Panc1 (cell line): ENCODE results near the gene C10orf105. TPM values are rescaled to one million over a fixed set of nuclear protein-coding genes. Genes with fewer than 3 reads are reported as not detected.

Experiments used
- ATAC-seq: fragments of 200-7000 bp; cut with Tn5 transposase; 2 replicates; pipeline ENCODE4 v1.9.1; 2020; ENCODE audit warnings: mild to moderate bottlenecking, moderate library complexity
- BruUV-seq: library from RNA; stranded (reverse); fragments of 400-500 nt; replicated peaks from 2 replicates; lab custom pipeline; 2021; lab: Mats Ljungman, UMichigan
- CTCF ChIA-PET: fragments of 300-600 bp; sonication (Branson Sonifier 250); formaldehyde crosslinking; loops from one replicate; lab custom pipeline; 2022; ENCODE audit warnings: antibody characterized with exemption; lab: Charles Lee
- POLR2A ChIA-PET: fragments of 300-600 bp; sonication (Branson Sonifier 250); formaldehyde crosslinking; loops from one replicate; lab custom pipeline; 2022; ENCODE audit warnings: antibody characterized with exemption; lab: Charles Lee
- DNase-seq: peaks from one replicate; pipeline ENCODE4 v3.0.0-alpha.2; 2010; ENCODE audit warnings: low read depth, low spot score
- H3K27ac ChIP-seq: 2 replicates; pipeline ENCODE4 v1.5.1; 2011; ENCODE audit warnings: mild to moderate bottlenecking, low read length, inconsistent platforms
- H3K27me3 ChIP-seq: fragments of 200-500 bp; sonication (Bioruptor generic); 2 replicates; pipeline ENCODE4 v1.6.0; 2014; ENCODE audit warnings: low read length, inconsistent platforms; ENCODE audit not compliant: control insufficient read depth, insufficient read depth
- H3K36me3 ChIP-seq: fragments of 200-500 bp; sonication (Bioruptor generic); 2 replicates; pipeline ENCODE4 v1.5.1; 2014; ENCODE audit warnings: inconsistent platforms, mild to moderate bottlenecking, low read length, moderate library complexity; ENCODE audit not compliant: control insufficient read depth, insufficient read depth
- H3K4me1 ChIP-seq: 2 replicates; pipeline ENCODE4 v1.5.1; 2011; ENCODE audit warnings: inconsistent platforms, mild to moderate bottlenecking, low read length, moderate library complexity; ENCODE audit not compliant: control insufficient read depth, insufficient read depth
- H3K4me3 ChIP-seq, 2 experiments: 2 replicates each; pipeline ENCODE4 v1.5.1; 2011 to 2012; ENCODE audit warnings: low read depth in 2 of 2, low read length in 2 of 2, mild to moderate bottlenecking in 2 of 2, inconsistent platforms in 1 of 2, moderate library complexity in 1 of 2
- H3K9me3 ChIP-seq: fragments of 200-500 bp; sonication (Bioruptor generic); 2 replicates; pipeline ENCODE4 v1.5.1; 2014; ENCODE audit warnings: low read depth, mild to moderate bottlenecking, inconsistent platforms, low read length, moderate library complexity; ENCODE audit not compliant: control insufficient read depth, insufficient read depth
- CTCF ChIP-seq: fragments of 450-650 bp; IDR thresholded peaks from 2 replicates; pipeline ENCODE4 v1.5.1; 2017; ENCODE audit warnings: mild to moderate bottlenecking
- POLR2AphosphoS5 ChIP-seq: IDR thresholded peaks from 2 replicates; pipeline ENCODE4 v1.6.1; 2012; ENCODE audit warnings: mild to moderate bottlenecking, low read depth, low read length, moderate library complexity
- REST ChIP-seq, 2 experiments: IDR thresholded peaks; 2 replicates each; pipeline ENCODE4 v1.6.1; 2011 to 2012; ENCODE audit warnings: low read depth in 2 of 2, control low read depth in 1 of 2, low read length in 1 of 2, mild to moderate bottlenecking in 1 of 2, moderate library complexity in 1 of 2; ENCODE audit not compliant: insufficient read depth in 1 of 2
- SIN3A ChIP-seq: IDR thresholded peaks from 2 replicates; pipeline ENCODE4 v1.6.1; 2012; ENCODE audit warnings: low read depth, mild to moderate bottlenecking, low read length, moderate library complexity, borderline replicate concordance; ENCODE audit not compliant: insufficient read depth
- TCF7L2 ChIP-seq: IDR thresholded peaks from 2 replicates; pipeline ENCODE4 v1.6.1; 2011; ENCODE audit warnings: mild to moderate bottlenecking, low read depth, low read length, inconsistent platforms
- in situ Hi-C: cut with HindIII; loops from 2 replicates; pipeline ENCODE4 v1.10.0; 2016; ENCODE audit warnings: low sequenced_read_pairs, low pct_unique_long_range_greater_than_20kb
- intact Hi-C: fragments of 100-400 bp; cut with micrococcal nuclease; formaldehyde crosslinking; loops from one replicate; pipeline ENCODE4 v1.10.0; 2022; ENCODE audit not compliant: unreplicated experiment
- total RNA-seq: library from RNA; stranded (reverse); gene quantifications from one replicate; pipeline ENCODE4 v1.2.1, GENCODE V29; 2021; ENCODE audit not compliant: unreplicated experiment

The C10orf105 gene
- total RNA-seq, 1 experiment from 2014 or later: not detected

- Histone ChIP-seq H3K9me3 (no peaks in the 10 kb centered on the region), H3K4me3 (no peak overlapping the region), H3K27me3 (no peaks in the 10 kb centered on the region), H3K36me3 (no peaks in the 10 kb centered on the region), H3K27ac (no peak overlapping the region), H3K4me1 (no peaks in the 10 kb centered on the region)
- POLR2A ChIA-PET: no interaction called here
- BruUV-seq: no TSS peak
- intact Hi-C loops: no loop called here
- no peak for ATAC-seq
- no peak for DNase-seq
- in situ Hi-C loops: no loop called here
- CTCF ChIA-PET: interaction anchor here (0.5 kb wide), 1 partner anchor 363 kb away, joined by 3 read pairs; no protein-coding TSS in a partner anchor
- TF ChIP-seq TCF7L2 (no peak), CTCF (no peak), REST (IDR thresholded peaks at IDR 0.05; ENCODE audit: insufficient read depth in 1 of 2, low read depth in 2 of 2, low read length in 1 of 2) (no peak)
Measured at GRCh38 chr10:71681977-71682376, 37.6 kb downstream of the C10orf105 start.

GRCh38 chr10:71679425-71679824, 40.2 kb downstream of the C10orf105 start:
- TF ChIP-seq TCF7L2 (no peak), CTCF (no peak), SIN3A (no peak), REST (IDR thresholded peaks at IDR 0.05; ENCODE audit: insufficient read depth in 1 of 2, low read depth in 2 of 2, low read length in 1 of 2) (no peak), POLR2AphosphoS5 (no peak)
- Histone ChIP-seq H3K27ac (no peak overlapping the region), H3K27me3 (no peaks in the 10 kb centered on the region), H3K36me3 (no peaks in the 10 kb centered on the region), H3K4me3 (no peak overlapping the region), H3K4me1 (no peaks in the 10 kb centered on the region), H3K9me3 (no peaks in the 10 kb centered on the region)
- DNase-seq (no peak), ATAC-seq (no peak)
- intact Hi-C loops (no loop called here), in situ Hi-C loops (no loop called here)
- POLR2A ChIA-PET: no interaction called here
- BruUV-seq: no TSS peak
- CTCF ChIA-PET: no interaction called here
